ENCODE data around the gene NEIL3. TPM values are rescaled to one million over a fixed set of nuclear protein-coding genes. Genes with fewer than 3 reads are reported as not detected.

Gene NEIL3
- total and polyA plus RNA-seq, 9 of the 15 experiments (the other 6 are each of a cell fraction or from before 2014, with no cell fraction given) = 2.7 to 23.3 (median 12.9) TPM

DNA sequence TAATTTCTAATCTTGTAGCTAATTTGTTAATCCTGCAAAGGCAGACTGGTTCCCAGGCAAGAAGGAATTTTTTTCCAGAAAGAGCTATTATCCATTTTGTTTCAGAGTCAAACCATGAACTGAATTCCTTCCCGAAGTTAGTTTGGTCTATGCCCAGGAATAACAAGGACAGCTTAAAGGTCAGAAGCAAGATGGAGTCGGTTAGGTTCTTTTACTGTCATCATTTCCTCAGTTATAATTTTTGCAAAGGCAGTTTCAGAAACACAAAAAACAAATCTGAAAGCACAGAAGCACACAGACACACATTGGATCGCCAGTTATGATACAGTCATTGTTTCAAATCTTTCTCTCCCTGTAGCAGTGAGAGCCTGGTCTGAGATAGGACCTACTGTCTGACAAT lies 94.7 kb downstream of the NEIL3 start (continued):
- TF ChIP-seq ZFP1 (CRISPR knock-in tag; IDR thresholded peaks at IDR 0.05) (no peak), SIN3B (IDR thresholded peaks at IDR 0.05; ENCODE audit: low read depth) (no peak), ZNF175 (CRISPR knock-in tag; IDR thresholded peaks at IDR 0.05; ENCODE audit: low read depth) (no peak), ZC3H8 (IDR thresholded peaks at IDR 0.05) (no peak), ZNF124 (CRISPR knock-in tag; IDR thresholded peaks at IDR 0.05) (no peak), HNRNPL (IDR thresholded peaks at IDR 0.05; ENCODE audit: low read depth, low read length) (no peak), ZNF583 (CRISPR knock-in tag; IDR thresholded peaks at IDR 0.05) (no peak), SMAD4 (CRISPR knock-in tag; conservative IDR thresholded peaks at IDR 0.05) (peak; percentile 78), KAT7 (CRISPR knock-in tag; IDR thresholded peaks at IDR 0.05; ENCODE audit: borderline replicate concordance) (no peak), ZNF592 (IDR thresholded peaks at IDR 0.05) (0 out of 2 replicates have a peak, but pooled peaks have one; percentile 25)
- TF ChIP-seq, protein P1, sequence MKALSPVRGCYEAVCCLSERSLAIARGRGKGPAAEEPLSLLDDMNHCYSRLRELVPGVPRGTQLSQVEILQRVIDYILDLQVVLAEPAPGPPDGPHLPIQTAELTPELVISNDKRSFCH (CRISPR knock-in tag; IDR thresholded peaks at IDR 0.05) = no peak
- TF ChIP-seq, protein P1 (tag; IDR thresholded peaks at IDR 0.05) = 0 out of 2 replicates have a peak, but pooled peaks have one; percentile 21
- TF ChIP-seq, protein P2, sequence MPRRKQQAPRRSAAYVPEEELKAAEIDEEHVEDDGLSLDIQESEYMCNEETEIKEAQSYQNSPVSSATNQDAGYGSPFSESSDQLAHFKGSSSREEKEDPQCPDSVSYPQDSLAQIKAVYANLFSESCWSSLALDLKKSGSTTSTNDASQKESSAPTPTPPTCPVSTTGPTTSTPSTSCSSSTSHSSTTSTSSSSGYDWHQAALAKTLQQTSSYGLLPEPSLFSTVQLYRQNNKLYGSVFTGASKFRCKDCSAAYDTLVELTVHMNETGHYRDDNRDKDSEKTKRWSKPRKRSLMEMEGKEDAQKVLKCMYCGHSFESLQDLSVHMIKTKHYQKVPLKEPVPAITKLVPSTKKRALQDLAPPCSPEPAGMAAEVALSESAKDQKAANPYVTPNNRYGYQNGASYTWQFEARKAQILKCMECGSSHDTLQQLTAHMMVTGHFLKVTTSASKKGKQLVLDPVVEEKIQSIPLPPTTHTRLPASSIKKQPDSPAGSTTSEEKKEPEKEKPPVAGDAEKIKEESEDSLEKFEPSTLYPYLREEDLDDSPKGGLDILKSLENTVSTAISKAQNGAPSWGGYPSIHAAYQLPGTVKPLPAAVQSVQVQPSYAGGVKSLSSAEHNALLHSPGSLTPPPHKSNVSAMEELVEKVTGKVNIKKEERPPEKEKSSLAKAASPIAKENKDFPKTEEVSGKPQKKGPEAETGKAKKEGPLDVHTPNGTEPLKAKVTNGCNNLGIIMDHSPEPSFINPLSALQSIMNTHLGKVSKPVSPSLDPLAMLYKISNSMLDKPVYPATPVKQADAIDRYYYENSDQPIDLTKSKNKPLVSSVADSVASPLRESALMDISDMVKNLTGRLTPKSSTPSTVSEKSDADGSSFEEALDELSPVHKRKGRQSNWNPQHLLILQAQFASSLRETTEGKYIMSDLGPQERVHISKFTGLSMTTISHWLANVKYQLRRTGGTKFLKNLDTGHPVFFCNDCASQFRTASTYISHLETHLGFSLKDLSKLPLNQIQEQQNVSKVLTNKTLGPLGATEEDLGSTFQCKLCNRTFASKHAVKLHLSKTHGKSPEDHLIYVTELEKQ (CRISPR knock-in tag; IDR thresholded peaks at IDR 0.05) = 0 out of 2 replicates have a peak, but pooled peaks have one; percentile 27
- TF ChIP-seq, protein P3, sequence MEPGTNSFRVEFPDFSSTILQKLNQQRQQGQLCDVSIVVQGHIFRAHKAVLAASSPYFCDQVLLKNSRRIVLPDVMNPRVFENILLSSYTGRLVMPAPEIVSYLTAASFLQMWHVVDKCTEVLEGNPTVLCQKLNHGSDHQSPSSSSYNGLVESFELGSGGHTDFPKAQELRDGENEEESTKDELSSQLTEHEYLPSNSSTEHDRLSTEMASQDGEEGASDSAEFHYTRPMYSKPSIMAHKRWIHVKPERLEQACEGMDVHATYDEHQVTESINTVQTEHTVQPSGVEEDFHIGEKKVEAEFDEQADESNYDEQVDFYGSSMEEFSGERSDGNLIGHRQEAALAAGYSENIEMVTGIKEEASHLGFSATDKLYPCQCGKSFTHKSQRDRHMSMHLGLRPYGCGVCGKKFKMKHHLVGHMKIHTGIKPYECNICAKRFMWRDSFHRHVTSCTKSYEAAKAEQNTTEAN (CRISPR knock-in tag; IDR thresholded peaks at IDR 0.05) = no peak
- TF ChIP-seq, protein P4, sequence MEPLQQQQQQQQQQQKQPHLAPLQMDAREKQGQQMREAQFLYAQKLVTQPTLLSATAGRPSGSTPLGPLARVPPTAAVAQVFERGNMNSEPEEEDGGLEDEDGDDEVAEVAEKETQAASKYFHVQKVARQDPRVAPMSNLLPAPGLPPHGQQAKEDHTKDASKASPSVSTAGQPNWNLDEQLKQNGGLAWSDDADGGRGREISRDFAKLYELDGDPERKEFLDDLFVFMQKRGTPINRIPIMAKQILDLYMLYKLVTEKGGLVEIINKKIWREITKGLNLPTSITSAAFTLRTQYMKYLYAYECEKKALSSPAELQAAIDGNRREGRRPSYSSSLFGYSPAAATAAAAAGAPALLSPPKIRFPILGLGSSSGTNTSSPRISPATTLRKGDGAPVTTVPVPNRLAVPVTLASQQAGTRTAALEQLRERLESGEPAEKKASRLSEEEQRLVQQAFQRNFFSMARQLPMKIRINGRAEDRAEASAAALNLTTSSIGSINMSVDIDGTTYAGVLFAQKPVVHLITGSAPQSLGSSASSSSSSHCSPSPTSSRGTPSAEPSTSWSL (CRISPR knock-in tag; IDR thresholded peaks at IDR 0.05; ENCODE audit: borderline replicate concordance) = no peak
